Measurements from ENCODE around the gene RASSF6.

GRCh38 chr4:73597594-73597993 lies 22.6 kb downstream of the RASSF6 start:
- TF ChIP-seq CTCF (tag by site-specific recombination; IDR thresholded peaks at IDR 0.05) (no peak), ZNF791 (tag by site-specific recombination; IDR thresholded peaks at IDR 0.05) (no peak), SALL2 (tag by site-specific recombination; IDR thresholded peaks at IDR 0.05; ENCODE audit: borderline replicate concordance) (no peak), ZNF37A (tag by site-specific recombination; IDR thresholded peaks at IDR 0.05) (no peak), HOXD13 (CRISPR knock-in tag; IDR thresholded peaks at IDR 0.05; ENCODE audit: borderline replicate concordance) (no peak), ZNF274 (IDR thresholded peaks at IDR 0.05; ENCODE audit: low read length) (no peak), ZNF274 (tag by site-specific recombination; IDR thresholded peaks at IDR 0.05; ENCODE audit: borderline replicate concordance) (no peak), KLF17 (tag by site-specific recombination; IDR thresholded peaks at IDR 0.05) (no peak), TCF7L2 (IDR thresholded peaks at IDR 0.05; ENCODE audit: borderline replicate concordance, low read depth, low read length) (no peak), KLF16 (tag by site-specific recombination; IDR thresholded peaks at IDR 0.05) (no peak), ZNF362 (tag by site-specific recombination; IDR thresholded peaks at IDR 0.05) (no peak)
